ENCODE results near the gene SCYL1. TPM values are rescaled to one million over a fixed set of nuclear protein-coding genes. Genes with fewer than 3 reads are reported as not detected.

Gene SCYL1
- total RNA-seq, 1 donor from 2014 or later = 103 TPM

GRCh38 chr11:65491163-65491465, 33.8 kb upstream of the SCYL1 start:
- H3K27me3 Mint-ChIP-seq (ENCODE audit: unreplicated experiment) = no peaks in the 10 kb centered on the region
- peak overlapping the region; percentile 49 for H3K4me3 Mint-ChIP-seq (ENCODE audit: unreplicated experiment)
- no peak for TF ChIP-seq CTCF (IDR thresholded peaks at IDR 0.05)
- no peaks in the 10 kb centered on the region for H3K36me3 Mint-ChIP-seq (ENCODE audit: unreplicated experiment)
- H3K9me3 Mint-ChIP-seq (ENCODE audit: unreplicated experiment) = no peaks in the 10 kb centered on the region
- no peak overlapping the region for H3K27ac Mint-ChIP-seq (ENCODE audit: unreplicated experiment)
- DNase-seq (ENCODE audit: extremely low spot score, unreplicated experiment) = no peak
- H3K4me1 Mint-ChIP-seq (ENCODE audit: unreplicated experiment) = peaks cover 89% of the 10 kb centered on the region

- Mint-ChIP-seq H3K36me3 (ENCODE audit: unreplicated experiment) (no peaks in the 10 kb centered on the region), H3K9me3 (ENCODE audit: unreplicated experiment) (no peaks in the 10 kb centered on the region), H3K4me1 (ENCODE audit: unreplicated experiment) (peaks cover 90% of the 10 kb centered on the region), H3K27ac (ENCODE audit: unreplicated experiment) (no peak overlapping the region), H3K27me3 (ENCODE audit: unreplicated experiment) (no peaks in the 10 kb centered on the region), H3K4me3 (ENCODE audit: unreplicated experiment) (peak overlapping the region; percentile 49)
- DNase-seq (ENCODE audit: extremely low spot score, unreplicated experiment) = peak; percentile 90
- TF ChIP-seq CTCF (IDR thresholded peaks at IDR 0.05) = no peak
Measured at GRCh38 chr11:65491614-65492386, 33.1 kb upstream of the SCYL1 start.

GRCh38 chr11:65492387-65492636, 32.6 kb upstream of the SCYL1 start:
- H3K27me3 Mint-ChIP-seq (ENCODE audit: unreplicated experiment) = no peaks in the 10 kb centered on the region
- no peaks in the 10 kb centered on the region for H3K9me3 Mint-ChIP-seq (ENCODE audit: unreplicated experiment)
- peaks cover 90% of the 10 kb centered on the region for H3K4me1 Mint-ChIP-seq (ENCODE audit: unreplicated experiment)
- no peak for DNase-seq (ENCODE audit: extremely low spot score, unreplicated experiment)
- no peak for TF ChIP-seq CTCF (IDR thresholded peaks at IDR 0.05)
- H3K36me3 Mint-ChIP-seq (ENCODE audit: unreplicated experiment) = no peaks in the 10 kb centered on the region
- no peak overlapping the region for H3K27ac Mint-ChIP-seq (ENCODE audit: unreplicated experiment)
- no peak overlapping the region for H3K4me3 Mint-ChIP-seq (ENCODE audit: unreplicated experiment)

- no peaks in the 10 kb centered on the region for H3K27me3 Mint-ChIP-seq (ENCODE audit: unreplicated experiment)
- H3K27ac Mint-ChIP-seq (ENCODE audit: unreplicated experiment) = no peak overlapping the region
- peak overlapping the region; percentile 47 for H3K4me3 Mint-ChIP-seq (ENCODE audit: unreplicated experiment)
- no peak for DNase-seq (ENCODE audit: extremely low spot score, unreplicated experiment)
- H3K36me3 Mint-ChIP-seq (ENCODE audit: unreplicated experiment) = no peaks in the 10 kb centered on the region
- no peak for TF ChIP-seq CTCF (IDR thresholded peaks at IDR 0.05)
- H3K4me1 Mint-ChIP-seq (ENCODE audit: unreplicated experiment) = peaks cover 88% of the 10 kb centered on the region
- H3K9me3 Mint-ChIP-seq (ENCODE audit: unreplicated experiment) = no peaks in the 10 kb centered on the region
Measured at GRCh38 chr11:65492637-65493366, 32.1 kb upstream of the SCYL1 start.

GRCh38 chr11:65493367-65494176, 31.3 kb upstream of the SCYL1 start:
- no peaks in the 10 kb centered on the region for H3K27me3 Mint-ChIP-seq (ENCODE audit: unreplicated experiment)
- no peaks in the 10 kb centered on the region for H3K36me3 Mint-ChIP-seq (ENCODE audit: unreplicated experiment)
- peak overlapping the region; percentile 47 for H3K4me3 Mint-ChIP-seq (ENCODE audit: unreplicated experiment)
- no peak for TF ChIP-seq CTCF (IDR thresholded peaks at IDR 0.05)
- H3K27ac Mint-ChIP-seq (ENCODE audit: unreplicated experiment) = no peak overlapping the region
- H3K9me3 Mint-ChIP-seq (ENCODE audit: unreplicated experiment) = no peaks in the 10 kb centered on the region
- no peak for DNase-seq (ENCODE audit: extremely low spot score, unreplicated experiment)
- H3K4me1 Mint-ChIP-seq (ENCODE audit: unreplicated experiment) = peaks cover 80% of the 10 kb centered on the region

Data from osteocyte (in vitro differentiated cells).